HepG2 (cell line): Measurements from ENCODE around the gene PFN4. TPM values are rescaled to one million over a fixed set of nuclear protein-coding genes. Genes with fewer than 3 reads are reported as not detected.

ENCODE experiments used
- CREB1 ChIP-seq, 2 experiments: fragments of 450-650 bp in 1 of 2; IDR thresholded peaks; 2 replicates each; pipeline ENCODE4 v1.6.1; 2016 to 2017; ENCODE audit warnings: control low read depth in 1 of 2, mild to moderate bottlenecking in 1 of 2, missing compliant biosample characterization in 1 of 2, missing genetic modification characterization in 1 of 2
- ELF4 ChIP-seq: sonication (generic); formaldehyde crosslinking; IDR thresholded peaks from 2 replicates; pipeline ENCODE4 v1.5.0; 2020; ENCODE audit warnings: missing genetic modification reagents, mild to moderate bottlenecking, moderate library complexity, borderline replicate concordance
- FOXO1 ChIP-seq: sonication (generic); formaldehyde crosslinking; IDR thresholded peaks from 2 replicates; pipeline ENCODE4 v1.4.0; 2020; ENCODE audit warnings: missing genetic modification reagents
- JARID2 ChIP-seq: sonication (generic); formaldehyde crosslinking; IDR thresholded peaks from 2 replicates; pipeline ENCODE4 v1.8.1; 2023; ENCODE audit warnings: missing genetic modification reagents, inconsistent platforms; ENCODE audit not compliant: insufficient replicate concordance
- MYNN ChIP-seq: sonication (generic); formaldehyde crosslinking; IDR thresholded peaks from 2 replicates; pipeline ENCODE4 v1.4.0; 2020; ENCODE audit warnings: mild to moderate bottlenecking, low read depth, missing genetic modification reagents
- RNF2 ChIP-seq: fragments of 450-650 bp; conservative IDR thresholded peaks from 2 replicates; pipeline ENCODE4 v1.6.1; 2016; ENCODE audit warnings: low read depth
- SRY ChIP-seq: sonication (generic); formaldehyde crosslinking; IDR thresholded peaks from 2 replicates; pipeline ENCODE4 v1.8.0; 2022; ENCODE audit warnings: mild to moderate bottlenecking, missing genetic modification reagents
- TAF1 ChIP-seq: sonication (generic); formaldehyde crosslinking; IDR thresholded peaks from 2 replicates; pipeline ENCODE4 v1.4.0; 2020; ENCODE audit warnings: missing genetic modification reagents
- TARDBP ChIP-seq: sonication (generic); formaldehyde crosslinking; IDR thresholded peaks from 2 replicates; pipeline ENCODE4 v1.8.0; 2022; ENCODE audit warnings: mild to moderate bottlenecking, missing genetic modification reagents
- TGIF2 ChIP-seq: IDR thresholded peaks from 2 replicates; pipeline ENCODE4 v1.6.1; 2016; ENCODE audit warnings: control low read depth, missing compliant biosample characterization
- ZFP36L2 ChIP-seq: sonication (generic); formaldehyde crosslinking; IDR thresholded peaks from 2 replicates; pipeline ENCODE4 v1.4.0; 2020; ENCODE audit warnings: missing genetic modification reagents
- ZNF235 ChIP-seq: sonication (generic); formaldehyde crosslinking; IDR thresholded peaks from 2 replicates; pipeline ENCODE4 v1.8.1; 2023; ENCODE audit warnings: mild to moderate bottlenecking, missing genetic modification reagents, borderline replicate concordance
- ZNF317 ChIP-seq: sonication (generic); formaldehyde crosslinking; IDR thresholded peaks from 2 replicates; pipeline ENCODE4 v1.5.0; 2020; ENCODE audit warnings: mild to moderate bottlenecking, missing genetic modification reagents
- ZNF558 ChIP-seq: sonication (generic); formaldehyde crosslinking; IDR thresholded peaks from 2 replicates; pipeline ENCODE4 v1.9.0; 2022; ENCODE audit warnings: mild to moderate bottlenecking, missing genetic modification reagents, borderline replicate concordance
- ZZZ3 ChIP-seq: sonication (generic); formaldehyde crosslinking; IDR thresholded peaks from 2 replicates; pipeline ENCODE4 v1.4.0; 2020; ENCODE audit warnings: missing genetic modification reagents, mild to moderate bottlenecking, borderline replicate concordance
- polyA plus RNA-seq, 8 experiments: library from polyadenylated mRNA; depleted of rRNA in 3 of 8; stranded (reverse) in 7 of 8; unstranded in 1 of 8; fragments of >200 nt; fragmentation: Illumina TruSeq in 4 of 8; extraction: Trizol in 4 of 8; gene quantifications; 2 replicates each; pipeline versions ENCODE4 v1.2.1 to v1.2.3, GENCODE V29; 2011 to 2016; ENCODE audit warnings: low read depth in 4 of 8, missing spikeins in 1 of 8, mixed read lengths in 1 of 8; ENCODE audit not compliant: insufficient read depth in 1 of 8
- total RNA-seq, 5 experiments: library from RNA; depleted of rRNA; stranded (reverse); fragments of >200 nt; fragmentation: Illumina TruSeq; extraction: Trizol; gene quantifications; 2 replicates each; pipeline ENCODE4 v1.2.3, GENCODE V29; 2016; ENCODE audit warnings: low read depth in 1 of 5
- TF ChIP-seq, protein P1 (sequence below): sonication (generic); formaldehyde crosslinking; IDR thresholded peaks from 2 replicates; pipeline ENCODE4 v1.9.0; 2022; ENCODE audit warnings: low read depth, missing genetic modification reagents
- TF ChIP-seq, protein P2 (sequence below): sonication (generic); formaldehyde crosslinking; IDR thresholded peaks from 2 replicates; pipeline ENCODE4 v1.4.0; 2020; ENCODE audit warnings: mild to moderate bottlenecking, missing genetic modification reagents
- TF ChIP-seq, protein P3 (sequence below): sonication (generic); formaldehyde crosslinking; IDR thresholded peaks from 2 replicates; pipeline ENCODE4 v1.8.0; 2022; ENCODE audit warnings: mild to moderate bottlenecking, missing genetic modification reagents; ENCODE audit not compliant: insufficient replicate concordance
- TF ChIP-seq, protein P4 (sequence below): sonication (generic); formaldehyde crosslinking; IDR thresholded peaks from 2 replicates; pipeline ENCODE4 v1.5.0; 2020; ENCODE audit warnings: mild to moderate bottlenecking, missing genetic modification reagents

PFN4 gene
- total and polyA plus RNA-seq, 2 of the 13 experiments (the other 11 are each of a cell fraction or from before 2014, with no cell fraction given): 0.12 to 0.20 TPM

DNA sequence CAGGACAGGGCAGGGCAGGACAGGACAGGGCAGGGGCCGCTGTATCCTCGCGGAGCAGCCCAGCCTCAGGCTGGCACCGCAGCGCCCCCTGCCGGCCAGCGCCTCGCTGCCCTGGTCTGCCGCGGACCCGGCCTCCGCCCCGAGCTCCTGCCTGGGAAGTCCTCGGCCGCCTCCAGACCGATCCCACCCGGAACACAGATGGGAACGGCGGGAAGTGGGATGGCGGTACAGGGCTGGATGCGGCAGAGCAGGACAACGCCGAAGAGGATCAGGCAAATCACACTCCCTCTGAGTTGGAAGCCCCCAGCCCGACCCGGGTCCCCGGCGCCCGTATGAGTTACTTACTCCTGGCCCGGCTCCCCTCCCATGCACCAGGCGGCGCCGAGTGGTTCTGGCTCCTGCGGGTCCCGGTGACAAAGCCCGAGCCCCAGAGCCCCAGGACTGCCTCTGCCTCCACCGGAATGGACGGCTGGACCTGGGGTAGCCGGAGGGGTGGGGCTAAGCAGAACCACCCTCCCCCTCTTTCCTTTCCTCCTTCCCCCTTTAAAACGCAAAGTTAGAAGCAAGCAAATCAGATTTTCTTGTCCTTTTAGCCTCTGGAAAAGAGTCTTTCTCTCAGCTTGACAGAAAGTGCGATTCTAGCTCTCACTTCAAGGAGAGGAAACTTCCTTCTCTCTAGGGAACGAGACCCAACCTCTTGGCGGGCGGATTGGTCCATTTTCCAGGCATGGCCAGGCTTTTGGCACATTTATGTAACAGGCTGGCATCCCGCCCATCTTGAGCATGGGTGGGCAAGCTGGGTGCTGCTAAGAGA is 38.5 kb downstream of the PFN4 start, which contains the start of gene TP53I3 (continued):
- TF ChIP-seq, protein P1, sequence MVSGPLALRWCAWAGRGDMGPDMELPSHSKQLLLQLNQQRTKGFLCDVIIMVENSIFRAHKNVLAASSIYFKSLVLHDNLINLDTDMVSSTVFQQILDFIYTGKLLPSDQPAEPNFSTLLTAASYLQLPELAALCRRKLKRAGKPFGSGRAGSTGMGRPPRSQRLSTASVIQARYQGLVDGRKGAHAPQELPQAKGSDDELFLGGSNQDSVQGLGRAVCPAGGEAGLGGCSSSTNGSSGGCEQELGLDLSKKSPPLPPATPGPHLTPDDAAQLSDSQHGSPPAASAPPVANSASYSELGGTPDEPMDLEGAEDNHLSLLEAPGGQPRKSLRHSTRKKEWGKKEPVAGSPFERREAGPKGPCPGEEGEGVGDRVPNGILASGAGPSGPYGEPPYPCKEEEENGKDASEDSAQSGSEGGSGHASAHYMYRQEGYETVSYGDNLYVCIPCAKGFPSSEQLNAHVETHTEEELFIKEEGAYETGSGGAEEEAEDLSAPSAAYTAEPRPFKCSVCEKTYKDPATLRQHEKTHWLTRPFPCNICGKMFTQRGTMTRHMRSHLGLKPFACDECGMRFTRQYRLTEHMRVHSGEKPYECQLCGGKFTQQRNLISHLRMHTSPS: peak; percentile 90
- TF ChIP-seq MYNN: no peak
- TF ChIP-seq TAF1 (CRISPR knock-in tag): peak; percentile 76; the same call in 1 of the 2 replicates
- TF ChIP-seq JARID2 (CRISPR knock-in tag): no peak
- TF ChIP-seq FOXO1 (CRISPR knock-in tag): no peak
- TF ChIP-seq, protein P2, sequence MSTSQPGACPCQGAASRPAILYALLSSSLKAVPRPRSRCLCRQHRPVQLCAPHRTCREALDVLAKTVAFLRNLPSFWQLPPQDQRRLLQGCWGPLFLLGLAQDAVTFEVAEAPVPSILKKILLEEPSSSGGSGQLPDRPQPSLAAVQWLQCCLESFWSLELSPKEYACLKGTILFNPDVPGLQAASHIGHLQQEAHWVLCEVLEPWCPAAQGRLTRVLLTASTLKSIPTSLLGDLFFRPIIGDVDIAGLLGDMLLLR (CRISPR knock-in tag): no peak
- no peak for TF ChIP-seq CREB1 (IDR thresholded peaks at IDR 0.05)
- TF ChIP-seq CREB1 (CRISPR knock-in tag; IDR thresholded peaks at IDR 0.05): no peak
- TF ChIP-seq ZFP36L2 (CRISPR knock-in tag): 0 out of 2 replicates have a peak, but pooled peaks have one; percentile 27
- TF ChIP-seq ELF4 (CRISPR knock-in tag): peak; percentile 90; the same call in 1 of the 2 replicates
- no peak for TF ChIP-seq RNF2
- TF ChIP-seq TARDBP (CRISPR knock-in tag): peak; percentile 92; the same call in 1 of the 2 replicates
- TF ChIP-seq ZZZ3: no peak; the same call in 1 of the 2 replicates
- peak; percentile 92 for TF ChIP-seq SRY (CRISPR knock-in tag)
- peak; percentile 83; the same call in 1 of the 2 replicates for TF ChIP-seq ZNF235 (CRISPR knock-in tag)
- TF ChIP-seq ZNF558: peak; percentile 92; the same call in 1 of the 2 replicates
- TF ChIP-seq, protein P3, sequence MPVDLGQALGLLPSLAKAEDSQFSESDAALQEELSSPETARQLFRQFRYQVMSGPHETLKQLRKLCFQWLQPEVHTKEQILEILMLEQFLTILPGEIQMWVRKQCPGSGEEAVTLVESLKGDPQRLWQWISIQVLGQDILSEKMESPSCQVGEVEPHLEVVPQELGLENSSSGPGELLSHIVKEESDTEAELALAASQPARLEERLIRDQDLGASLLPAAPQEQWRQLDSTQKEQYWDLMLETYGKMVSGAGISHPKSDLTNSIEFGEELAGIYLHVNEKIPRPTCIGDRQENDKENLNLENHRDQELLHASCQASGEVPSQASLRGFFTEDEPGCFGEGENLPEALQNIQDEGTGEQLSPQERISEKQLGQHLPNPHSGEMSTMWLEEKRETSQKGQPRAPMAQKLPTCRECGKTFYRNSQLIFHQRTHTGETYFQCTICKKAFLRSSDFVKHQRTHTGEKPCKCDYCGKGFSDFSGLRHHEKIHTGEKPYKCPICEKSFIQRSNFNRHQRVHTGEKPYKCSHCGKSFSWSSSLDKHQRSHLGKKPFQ: peak; percentile 91
- no peak for TF ChIP-seq ZNF317 (CRISPR knock-in tag)
- TF ChIP-seq, protein P4, sequence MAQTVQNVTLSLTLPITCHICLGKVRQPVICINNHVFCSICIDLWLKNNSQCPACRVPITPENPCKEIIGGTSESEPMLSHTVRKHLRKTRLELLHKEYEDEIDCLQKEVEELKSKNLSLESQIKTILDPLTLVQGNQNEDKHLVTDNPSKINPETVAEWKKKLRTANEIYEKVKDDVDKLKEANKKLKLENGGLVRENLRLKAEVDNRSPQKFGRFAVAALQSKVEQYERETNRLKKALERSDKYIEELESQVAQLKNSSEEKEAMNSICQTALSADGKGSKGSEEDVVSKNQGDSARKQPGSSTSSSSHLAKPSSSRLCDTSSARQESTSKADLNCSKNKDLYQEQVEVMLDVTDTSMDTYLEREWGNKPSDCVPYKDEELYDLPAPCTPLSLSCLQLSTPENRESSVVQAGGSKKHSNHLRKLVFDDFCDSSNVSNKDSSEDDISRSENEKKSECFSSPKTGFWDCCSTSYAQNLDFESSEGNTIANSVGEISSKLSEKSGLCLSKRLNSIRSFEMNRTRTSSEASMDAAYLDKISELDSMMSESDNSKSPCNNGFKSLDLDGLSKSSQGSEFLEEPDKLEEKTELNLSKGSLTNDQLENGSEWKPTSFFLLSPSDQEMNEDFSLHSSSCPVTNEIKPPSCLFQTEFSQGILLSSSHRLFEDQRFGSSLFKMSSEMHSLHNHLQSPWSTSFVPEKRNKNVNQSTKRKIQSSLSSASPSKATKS (CRISPR knock-in tag): no peak
- TF ChIP-seq TGIF2 (CRISPR knock-in tag): no peak
